Activated CD4-positive, alpha-beta T cell treated with anti-CD3 and anti-CD28 coated beads, Interleukin-2, amount 10 ng/mL, durations not matched to agents 24 days and 14 days (primary cell): ENCODE data around the gene CDK5. TPM values are rescaled to one million over a fixed set of nuclear protein-coding genes. Genes with fewer than 3 reads are reported as not detected.

Experiments used
- DNase-seq: peaks from one replicate; pipeline ENCODE4 v3.0.0; 2022
- H3K27ac Mint-ChIP-seq: one replicate; pipeline ENCODE4 v1.8.0; 2022; ENCODE audit warnings: mild to moderate bottlenecking, mixed read lengths
- H3K27me3 Mint-ChIP-seq: one replicate; pipeline ENCODE4 v1.8.0; 2022; ENCODE audit warnings: mixed read lengths
- H3K36me3 Mint-ChIP-seq: one replicate; pipeline ENCODE4 v1.8.0; 2022; ENCODE audit warnings: low read depth, mild to moderate bottlenecking, mixed read lengths
- H3K4me1 Mint-ChIP-seq: one replicate; pipeline ENCODE4 v1.8.0; 2021; ENCODE audit warnings: mixed read lengths
- H3K4me3 Mint-ChIP-seq: one replicate; pipeline ENCODE4 v1.8.0; 2022; ENCODE audit warnings: mild to moderate bottlenecking, moderate library complexity, mixed read lengths
- H3K9me3 Mint-ChIP-seq: one replicate; pipeline ENCODE4 v1.8.0; 2021; ENCODE audit warnings: mixed read lengths
- intact Hi-C: fragments of 100-400 bp; cut with micrococcal nuclease; formaldehyde crosslinking; loops from one replicate; pipeline ENCODE4 v1.15.1; 2023
- total RNA-seq: library from RNA; stranded (reverse); gene quantifications from 2 replicates; pipeline ENCODE4 v1.2.3, GENCODE V29; 2022

CDK5 gene
- total RNA-seq, 1 donor from 2014 or later, result 26.8 TPM

DNA sequence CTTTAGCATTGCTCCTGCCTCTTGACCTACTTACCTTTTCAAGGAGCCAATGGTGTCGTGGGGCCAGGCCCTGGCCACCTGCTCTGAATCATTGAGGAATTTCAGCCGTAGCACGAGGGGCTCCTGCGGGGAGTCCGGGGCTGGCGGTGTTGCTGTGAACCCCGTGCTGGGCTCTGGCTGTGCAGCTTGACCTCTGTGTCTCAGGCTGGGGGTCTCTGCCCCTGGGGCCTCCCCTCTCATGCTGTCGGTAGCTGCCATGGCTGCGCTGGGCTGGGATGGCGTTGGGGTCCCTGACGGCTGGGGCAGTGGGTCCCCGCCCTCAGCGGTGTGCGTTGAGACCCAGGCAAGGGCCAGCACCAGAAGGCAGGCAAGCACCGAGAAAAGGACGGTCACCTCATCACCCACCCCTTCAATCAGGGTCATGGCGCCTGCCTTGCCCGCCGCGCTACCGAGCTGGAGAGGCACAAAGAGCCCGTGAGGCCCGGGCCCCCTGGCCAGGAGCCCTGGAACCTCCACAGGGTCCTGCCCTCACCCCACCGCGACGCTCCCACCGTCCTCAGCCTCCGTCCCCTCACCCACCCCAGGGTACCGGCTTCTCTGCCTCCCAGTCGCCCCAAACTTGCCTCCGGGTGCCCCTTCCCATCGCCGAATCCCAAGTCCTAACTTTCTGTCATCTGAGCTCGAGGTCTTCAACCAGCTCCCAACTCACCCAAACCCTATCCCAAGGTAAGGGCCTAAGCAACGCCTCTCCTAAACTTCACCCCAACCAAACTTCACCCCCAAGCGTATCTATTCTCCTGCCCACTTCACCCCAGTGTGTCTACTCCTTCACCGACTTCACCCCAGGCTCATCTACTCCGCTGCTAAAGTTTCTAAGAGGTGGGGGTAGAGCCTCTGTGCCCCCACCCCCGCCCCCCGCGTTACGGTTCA, 24.7 kb upstream of the CDK5 start:
- DNase-seq, result no peak
- H3K36me3 Mint-ChIP-seq, result peaks cover 19% of the 10 kb centered on the region
- peaks cover 33% of the 10 kb centered on the region for H3K4me1 Mint-ChIP-seq
- peaks cover 13% of the 10 kb centered on the region for H3K27me3 Mint-ChIP-seq
- intact Hi-C loops, result loop anchor here (1.0 to 10.0 kb wide), 6 partner anchors 54 to 1458 kb away; partner anchors contain the start of genes ABCB8, ABCF2 and ZNF775
- peak overlapping the region; percentile 90 for H3K27ac Mint-ChIP-seq
- H3K9me3 Mint-ChIP-seq, result no peaks in the 10 kb centered on the region
- peak overlapping the region; percentile 95 for H3K4me3 Mint-ChIP-seq

GRCh38 chr7:151081170-151082101, 23.7 kb upstream of the CDK5 start:
- no peak for DNase-seq
- Mint-ChIP-seq H3K4me3 (peak overlapping the region; percentile 95), H3K27me3 (peaks cover 13% of the 10 kb centered on the region), H3K9me3 (no peaks in the 10 kb centered on the region), H3K4me1 (peaks cover 33% of the 10 kb centered on the region), H3K27ac (peak overlapping the region; percentile 80), H3K36me3 (peaks cover 19% of the 10 kb centered on the region)
- intact Hi-C loops, result loop anchor here (2.0 to 10.0 kb wide), 5 partner anchors 69 to 1457 kb away; partner anchors contain the start of genes ABCF2 and ZNF775

- no peaks in the 10 kb centered on the region for H3K9me3 Mint-ChIP-seq
- peaks cover 26% of the 10 kb centered on the region for H3K36me3 Mint-ChIP-seq
- H3K27me3 Mint-ChIP-seq, result peaks cover 9% of the 10 kb centered on the region
- peak within 1 kb of the TSS; percentile 95 for H3K4me3 Mint-ChIP-seq
- intact Hi-C loops, result loop anchor here (1.0 to 10.0 kb wide), 5 partner anchors 22 to 1456 kb away; partner anchors contain the start of gene ZNF775
- H3K4me1 Mint-ChIP-seq, result peaks cover 30% of the 10 kb centered on the region
- DNase-seq, result peak; percentile 97
- H3K27ac Mint-ChIP-seq, result peak within 1 kb of the TSS; percentile 82
These were observed 22.9 kb upstream of the CDK5 start, which contains the start of gene FASTK for GRCh38 chr7:151080522-151081169. Gene FASTK (minus strand): TSS chr7:151080809. CDS start chr7:151080766, 43 bp downstream.

GRCh38 chr7:151080067-151080521, 22.4 kb upstream of the CDK5 start:
- intact Hi-C loops, result loop anchor here (1.0 to 10.0 kb wide), 5 partner anchors 22 to 1455 kb away; partner anchors contain the start of gene ZNF775
- H3K27me3 Mint-ChIP-seq, result peaks cover 4% of the 10 kb centered on the region
- H3K27ac Mint-ChIP-seq, result peak overlapping the region; percentile 82
- DNase-seq, result no peak
- H3K4me1 Mint-ChIP-seq, result peaks cover 25% of the 10 kb centered on the region
- peaks cover 27% of the 10 kb centered on the region for H3K36me3 Mint-ChIP-seq
- H3K4me3 Mint-ChIP-seq, result peak overlapping the region; percentile 86
- H3K9me3 Mint-ChIP-seq, result no peaks in the 10 kb centered on the region

DNA sequence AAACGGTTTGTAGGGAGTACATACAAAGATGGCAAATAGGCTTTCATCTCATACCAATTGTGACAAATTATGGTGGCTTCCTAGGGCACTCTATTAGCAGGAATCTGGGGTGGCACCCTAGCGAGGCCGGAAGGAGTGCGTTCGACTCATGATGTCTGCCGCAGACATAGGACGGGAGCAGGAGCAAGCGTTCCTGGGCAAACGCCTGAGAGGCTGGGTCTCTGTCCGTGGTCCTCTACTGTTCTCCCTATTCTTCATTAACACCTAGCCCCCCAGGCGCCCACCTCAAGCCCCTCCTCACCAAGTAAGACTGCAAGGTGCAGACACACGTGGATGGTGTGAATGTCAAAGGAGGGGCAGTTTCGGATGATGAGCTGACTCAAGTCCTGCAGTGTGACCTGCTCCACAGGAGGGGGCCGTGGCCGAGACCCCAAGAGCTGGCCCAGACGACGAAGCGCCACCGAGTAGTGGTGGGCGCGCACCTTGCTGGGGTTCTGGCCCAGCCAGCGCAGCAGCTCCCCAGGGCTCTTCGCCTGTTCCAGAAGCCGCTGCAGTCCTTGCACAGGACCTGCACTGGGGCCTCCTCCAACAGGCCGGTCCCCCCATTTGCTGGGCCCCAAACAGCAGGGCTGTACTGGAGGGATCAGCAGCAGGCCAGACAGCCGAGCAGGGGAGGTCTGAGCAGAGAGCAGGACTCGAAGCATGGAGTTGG, 21.7 kb upstream of the CDK5 start:
- no peak for DNase-seq
- H3K4me1 Mint-ChIP-seq, result peaks cover 21% of the 10 kb centered on the region
- H3K36me3 Mint-ChIP-seq, result peaks cover 30% of the 10 kb centered on the region
- no peaks in the 10 kb centered on the region for H3K27me3 Mint-ChIP-seq
- intact Hi-C loops, result no loop called here
- peak overlapping the region; percentile 86 for H3K4me3 Mint-ChIP-seq
- H3K27ac Mint-ChIP-seq, result peak overlapping the region; percentile 82
- no peaks in the 10 kb centered on the region for H3K9me3 Mint-ChIP-seq

DNA sequence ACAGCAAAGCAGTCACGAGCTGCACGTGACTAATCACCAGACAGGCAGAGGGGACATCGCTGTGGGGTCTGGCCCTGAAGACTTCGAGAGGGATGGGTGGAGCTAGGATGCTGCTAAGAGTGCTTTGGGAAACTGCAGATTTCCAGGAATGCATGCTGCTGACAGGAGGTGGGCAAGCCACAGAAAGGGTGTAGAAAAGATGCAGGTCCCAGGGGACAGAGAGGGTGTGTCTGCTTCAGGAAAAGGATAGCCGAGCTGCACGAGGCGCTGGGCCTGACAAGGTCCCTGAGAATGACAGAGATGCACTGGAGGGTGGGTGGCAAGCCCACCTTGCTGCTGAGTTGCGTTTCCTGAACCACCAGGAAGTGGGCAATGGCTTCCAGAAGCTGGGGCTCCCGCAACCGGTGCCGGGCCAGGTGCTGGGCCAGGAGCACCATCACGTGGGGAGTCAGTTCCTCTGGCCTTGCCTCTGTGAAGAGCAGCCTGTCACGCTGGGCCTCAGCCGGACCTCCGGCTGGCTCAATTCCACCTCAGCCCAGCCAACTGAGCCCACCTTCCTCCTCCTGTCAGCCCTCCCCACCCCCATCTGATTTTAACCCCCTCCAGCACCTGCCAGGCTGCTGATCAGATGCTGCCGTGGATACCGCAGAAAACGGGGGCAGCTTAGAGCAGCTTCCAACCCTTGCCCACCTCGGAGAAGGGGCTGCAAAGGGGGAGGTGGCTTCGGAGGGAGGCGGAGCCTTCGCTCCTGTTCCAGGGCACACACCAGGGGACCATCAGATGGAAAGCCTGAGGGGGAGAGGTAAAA, 20.7 kb upstream of the CDK5 start:
- intact Hi-C loops, result no loop called here
- no peaks in the 10 kb centered on the region for H3K9me3 Mint-ChIP-seq
- H3K27ac Mint-ChIP-seq, result peak overlapping the region; percentile 78
- DNase-seq, result no peak
- peak overlapping the region; percentile 86 for H3K4me3 Mint-ChIP-seq
- peaks cover 18% of the 10 kb centered on the region for H3K4me1 Mint-ChIP-seq
- no peaks in the 10 kb centered on the region for H3K27me3 Mint-ChIP-seq
- peaks cover 34% of the 10 kb centered on the region for H3K36me3 Mint-ChIP-seq

DNA sequence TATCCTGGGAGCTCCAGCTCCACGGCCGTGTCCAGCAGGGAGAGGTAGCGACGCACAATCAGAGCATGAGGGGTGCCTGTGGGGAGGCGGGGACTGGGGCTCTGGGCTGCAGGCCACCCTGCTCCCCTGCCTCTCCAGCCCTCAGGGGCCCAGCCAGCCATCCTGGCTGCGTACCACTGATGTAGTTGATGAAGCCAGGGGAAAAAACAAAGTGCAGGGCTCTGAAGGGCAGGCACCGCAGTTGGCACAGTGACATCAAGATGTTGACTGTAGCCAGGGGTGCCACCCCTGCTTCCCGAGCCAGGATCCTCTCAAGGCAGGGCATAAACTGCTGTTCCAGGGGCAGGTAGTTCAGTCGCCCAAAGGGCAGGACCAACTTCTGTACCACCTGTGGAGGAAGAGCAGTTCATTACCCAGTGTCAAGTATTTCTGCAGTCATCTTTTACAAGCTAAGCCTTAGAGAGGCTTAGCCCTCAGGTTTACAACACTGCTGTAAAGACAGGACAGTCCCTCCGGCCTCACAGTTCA, 20.1 kb upstream of the CDK5 start:
- H3K27ac Mint-ChIP-seq, result peak overlapping the region; percentile 78
- peaks cover 32% of the 10 kb centered on the region for H3K36me3 Mint-ChIP-seq
- peaks cover 17% of the 10 kb centered on the region for H3K4me1 Mint-ChIP-seq
- no peak for DNase-seq
- intact Hi-C loops, result no loop called here
- H3K9me3 Mint-ChIP-seq, result no peaks in the 10 kb centered on the region
- H3K27me3 Mint-ChIP-seq, result no peaks in the 10 kb centered on the region
- H3K4me3 Mint-ChIP-seq, result peak overlapping the region; percentile 68

- no peaks in the 10 kb centered on the region for H3K27me3 Mint-ChIP-seq
- DNase-seq, result no peak
- H3K27ac Mint-ChIP-seq, result no peak overlapping the region
- H3K36me3 Mint-ChIP-seq, result peaks cover 32% of the 10 kb centered on the region
- H3K9me3 Mint-ChIP-seq, result no peaks in the 10 kb centered on the region
- peaks cover 13% of the 10 kb centered on the region for H3K4me1 Mint-ChIP-seq
- no peak overlapping the region for H3K4me3 Mint-ChIP-seq
- intact Hi-C loops, result no loop called here
These were observed 19.4 kb upstream of the CDK5 start for GRCh38 chr7:151076863-151077704.

- intact Hi-C loops, result no loop called here
- H3K27ac Mint-ChIP-seq, result no peak overlapping the region
- H3K36me3 Mint-ChIP-seq, result peaks cover 33% of the 10 kb centered on the region
These were observed 18.3 kb upstream of the CDK5 start for GRCh38 chr7:151075978-151076426.

DNA sequence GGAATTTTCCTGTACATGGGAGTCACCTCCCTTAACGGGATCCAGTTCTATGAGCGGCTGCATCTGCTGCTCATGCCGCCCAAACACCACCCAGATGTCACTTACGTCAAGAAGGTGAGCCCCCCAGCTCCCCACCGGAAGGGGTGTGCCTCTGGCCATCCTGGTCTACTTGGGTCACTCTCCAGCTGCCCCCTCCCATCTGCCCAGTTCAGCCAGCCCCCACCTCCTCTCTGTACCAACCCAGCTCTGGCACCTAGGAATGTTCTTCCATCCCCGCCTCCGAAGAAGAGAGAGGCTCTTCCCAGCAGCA, 17.9 kb upstream of the CDK5 start:
- DNase-seq, result no peak
- H3K4me1 Mint-ChIP-seq, result peaks cover 11% of the 10 kb centered on the region
- no peak overlapping the region for H3K4me3 Mint-ChIP-seq
- no peak overlapping the region for H3K27ac Mint-ChIP-seq
- peaks cover 34% of the 10 kb centered on the region for H3K36me3 Mint-ChIP-seq
- intact Hi-C loops, result no loop called here
- H3K27me3 Mint-ChIP-seq, result no peaks in the 10 kb centered on the region
- no peaks in the 10 kb centered on the region for H3K9me3 Mint-ChIP-seq

More at GRCh38 chr7:151075978-151076426, 18.3 kb upstream of the CDK5 start:
- DNase-seq, result no peak
- Mint-ChIP-seq H3K27me3 (no peaks in the 10 kb centered on the region), H3K4me1 (peaks cover 11% of the 10 kb centered on the region), H3K9me3 (no peaks in the 10 kb centered on the region), H3K4me3 (no peak overlapping the region)
